Keratinocyte (primary cell): ENCODE measurements around the gene VPS13D.

Experiments
- EZH2 ChIP-seq: IDR thresholded peaks from one replicate; pipeline ENCODE4 v1.6.1; 2012; ENCODE audit warnings: inconsistent platforms, mild to moderate bottlenecking, low read length, moderate library complexity
- TF ChIP-seq, protein P1 (sequence below), 3 experiments: IDR thresholded peaks in 1 of 3; conservative IDR thresholded peaks in 1 of 3; optimal IDR thresholded peaks in 1 of 3; 2 replicates in 2 of 3; 3 replicates in 1 of 3; pipeline versions ENCODE3 to v1.5.1; 2011; ENCODE audit warnings: low read length in 3 of 3, mild to moderate bottlenecking in 3 of 3, moderate library complexity in 2 of 3, control low read depth in 1 of 3, inconsistent platforms in 1 of 3; ENCODE audit not compliant: insufficient read depth in 2 of 3; ENCODE audit errors: extremely low read depth in 1 of 3

DNA sequence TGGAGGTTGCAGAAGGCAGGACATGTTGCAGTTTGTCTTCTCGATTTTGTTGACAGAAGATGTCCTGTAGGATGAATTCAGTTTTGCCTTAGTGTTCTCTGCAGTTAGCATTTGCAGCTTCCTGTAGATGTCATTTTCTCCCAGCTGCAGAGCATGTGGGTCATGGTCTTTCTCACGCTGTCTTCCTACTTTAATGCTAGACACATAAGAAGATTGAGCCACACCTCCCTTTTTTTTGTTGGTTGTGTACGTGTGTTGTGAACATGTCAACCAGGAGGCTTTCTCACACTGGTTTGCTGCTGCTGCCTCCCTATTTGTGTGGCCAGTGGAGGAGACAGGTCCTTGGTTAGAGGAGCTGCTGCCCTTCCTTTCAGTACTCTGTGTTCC is 110.7 kb downstream of the VPS13D start:
- TF ChIP-seq, protein P1, sequence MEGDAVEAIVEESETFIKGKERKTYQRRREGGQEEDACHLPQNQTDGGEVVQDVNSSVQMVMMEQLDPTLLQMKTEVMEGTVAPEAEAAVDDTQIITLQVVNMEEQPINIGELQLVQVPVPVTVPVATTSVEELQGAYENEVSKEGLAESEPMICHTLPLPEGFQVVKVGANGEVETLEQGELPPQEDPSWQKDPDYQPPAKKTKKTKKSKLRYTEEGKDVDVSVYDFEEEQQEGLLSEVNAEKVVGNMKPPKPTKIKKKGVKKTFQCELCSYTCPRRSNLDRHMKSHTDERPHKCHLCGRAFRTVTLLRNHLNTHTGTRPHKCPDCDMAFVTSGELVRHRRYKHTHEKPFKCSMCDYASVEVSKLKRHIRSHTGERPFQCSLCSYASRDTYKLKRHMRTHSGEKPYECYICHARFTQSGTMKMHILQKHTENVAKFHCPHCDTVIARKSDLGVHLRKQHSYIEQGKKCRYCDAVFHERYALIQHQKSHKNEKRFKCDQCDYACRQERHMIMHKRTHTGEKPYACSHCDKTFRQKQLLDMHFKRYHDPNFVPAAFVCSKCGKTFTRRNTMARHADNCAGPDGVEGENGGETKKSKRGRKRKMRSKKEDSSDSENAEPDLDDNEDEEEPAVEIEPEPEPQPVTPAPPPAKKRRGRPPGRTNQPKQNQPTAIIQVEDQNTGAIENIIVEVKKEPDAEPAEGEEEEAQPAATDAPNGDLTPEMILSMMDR (optimal IDR thresholded peaks at IDR 0.05 in 1 of 3, IDR thresholded peaks at IDR 0.05 in 1 of 3, conservative IDR thresholded peaks at IDR 0.05 in 1 of 3; ENCODE audit: extremely low read depth in 1 of 3, insufficient read depth in 2 of 3, low read length in 3 of 3), result no peak
- no peak for TF ChIP-seq EZH2
